ENCODE data around the gene NDUFA13. TPM values are rescaled to one million over a fixed set of nuclear protein-coding genes. Genes with fewer than 3 reads are reported as not detected.

Gene NDUFA13
- total RNA-seq, 2 experiments from 2014 or later = 314 to 363 TPM

DNA sequence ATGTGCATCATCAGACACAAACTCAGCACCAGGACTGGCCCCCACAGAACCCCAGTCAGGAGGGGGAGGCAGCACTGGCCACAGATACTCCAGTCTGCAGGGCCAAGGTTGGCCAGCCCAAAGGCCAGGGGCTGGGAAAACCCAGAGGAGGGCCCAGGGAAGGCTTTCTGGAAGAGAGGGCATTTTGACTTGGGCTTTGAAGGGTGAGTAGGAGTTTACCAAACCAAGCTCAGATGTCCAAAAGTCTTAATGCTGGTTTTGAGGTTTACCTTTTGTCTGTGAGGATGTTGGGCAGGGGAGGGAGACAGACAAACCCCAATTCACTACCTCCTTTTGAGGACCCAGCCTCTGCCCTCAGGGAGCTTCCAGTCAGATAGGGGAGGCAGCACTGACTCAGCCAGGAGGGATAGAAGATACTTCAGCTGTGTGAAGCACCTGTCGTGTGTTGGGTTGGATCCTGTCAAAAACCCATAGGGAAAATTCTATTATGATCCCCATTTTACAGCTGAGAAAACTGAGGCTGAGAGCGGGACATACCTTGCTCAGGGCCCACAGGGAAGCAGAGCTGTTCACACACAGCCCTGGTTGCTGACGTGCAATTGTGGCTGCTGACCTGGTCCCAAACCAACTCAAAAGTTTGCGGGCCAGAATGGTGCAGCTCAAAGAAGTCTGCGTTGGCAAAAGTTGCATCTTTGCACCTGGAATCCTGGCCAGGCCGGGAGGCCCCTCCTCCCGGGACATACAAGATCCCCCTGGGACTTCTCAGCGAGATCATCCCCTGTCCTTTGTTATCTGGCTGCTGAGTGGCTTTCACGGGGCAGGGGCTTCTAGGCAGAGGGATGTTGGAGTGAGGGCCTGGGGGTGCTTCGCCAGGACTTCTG lies 35.2 kb downstream of the NDUFA13 start:
- H3K4me1 Mint-ChIP-seq = peaks cover 3% of the 10 kb centered on the region
- H3K27ac Mint-ChIP-seq = peak overlapping the region; percentile 62
- no peaks in the 10 kb centered on the region for H3K9me3 Mint-ChIP-seq
- ChIA-PET POLR2A (no interaction called here), CTCF (interaction anchor here (0.5 to 2.0 kb wide), 9 partner anchors 10 to 99 kb away, joined by 3 to 12 read pairs (median 5); partner anchors contain the start of gene GMIP)
- H3K4me3 Mint-ChIP-seq = no peak overlapping the region
- peaks cover 3% of the 10 kb centered on the region for H3K27me3 Mint-ChIP-seq
- H3K36me3 Mint-ChIP-seq (ENCODE audit: low read depth) = no peaks in the 10 kb centered on the region
- no peak for DNase-seq

DNA sequence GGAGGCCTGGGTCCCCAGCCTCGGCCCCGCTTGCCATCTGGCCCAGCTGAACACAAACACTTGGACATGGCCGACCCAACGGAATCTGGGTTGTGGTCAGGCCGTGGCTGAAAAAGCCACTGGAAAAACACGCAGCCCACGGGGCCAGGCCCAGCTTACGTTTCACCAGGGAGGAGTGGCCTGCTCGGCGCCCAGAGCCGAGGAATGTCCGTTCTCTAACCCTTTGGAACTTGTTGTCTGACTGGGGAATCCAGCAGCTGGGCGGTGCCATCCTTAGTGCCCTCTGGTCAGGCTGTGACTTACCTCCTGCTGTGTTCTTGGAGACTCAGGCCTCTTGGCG lies 35.8 kb downstream of the NDUFA13 start:
- H3K27me3 Mint-ChIP-seq = peaks cover 3% of the 10 kb centered on the region
- no peak for DNase-seq
- no peak overlapping the region for H3K27ac Mint-ChIP-seq
- H3K4me3 Mint-ChIP-seq = no peak overlapping the region
- CTCF ChIA-PET = interaction anchor here (0.7 to 2.0 kb wide), 8 partner anchors 20 to 99 kb away, joined by 3 to 12 read pairs (median 4); partner anchors contain the start of gene GMIP
- peaks cover 3% of the 10 kb centered on the region for H3K4me1 Mint-ChIP-seq
- H3K36me3 Mint-ChIP-seq (ENCODE audit: low read depth) = no peaks in the 10 kb centered on the region
- no peaks in the 10 kb centered on the region for H3K9me3 Mint-ChIP-seq
- POLR2A ChIA-PET = no interaction called here

DNA sequence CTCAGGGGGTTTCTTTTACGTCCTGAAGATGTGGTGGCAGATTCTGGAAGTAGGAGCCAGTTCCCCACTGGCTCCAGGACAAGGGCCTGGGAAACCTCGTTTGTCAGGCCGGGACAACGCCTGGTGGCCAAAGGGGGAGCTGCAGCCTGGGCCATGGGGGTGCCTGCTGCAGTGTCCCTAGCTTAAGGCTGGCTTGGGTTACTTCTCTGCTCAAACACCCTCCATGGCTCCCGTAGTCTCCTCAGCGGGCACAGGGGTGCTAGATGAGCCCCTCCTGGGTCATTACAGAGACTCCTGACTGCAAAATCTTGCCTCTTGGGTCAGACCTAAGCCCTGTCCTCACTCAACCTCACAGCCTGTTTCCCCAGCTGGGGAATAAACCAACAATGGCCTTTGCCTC lies 36.8 kb downstream of the NDUFA13 start:
- Mint-ChIP-seq H3K4me1 (peaks cover 3% of the 10 kb centered on the region), H3K36me3 (ENCODE audit: low read depth) (no peaks in the 10 kb centered on the region), H3K27ac (no peak overlapping the region), H3K27me3 (peaks cover 3% of the 10 kb centered on the region), H3K4me3 (no peak overlapping the region), H3K9me3 (no peaks in the 10 kb centered on the region)
- no peak for DNase-seq
- CTCF ChIA-PET = interaction anchor here (0.6 to 4.6 kb wide), 11 partner anchors 10 to 402 kb away, joined by 3 to 19 read pairs (median 3); no protein-coding TSS in a partner anchor
- POLR2A ChIA-PET = interaction anchor here (0.6 kb wide), 1 partner anchor 54 kb away, joined by 4 read pairs; no protein-coding TSS in a partner anchor

DNA sequence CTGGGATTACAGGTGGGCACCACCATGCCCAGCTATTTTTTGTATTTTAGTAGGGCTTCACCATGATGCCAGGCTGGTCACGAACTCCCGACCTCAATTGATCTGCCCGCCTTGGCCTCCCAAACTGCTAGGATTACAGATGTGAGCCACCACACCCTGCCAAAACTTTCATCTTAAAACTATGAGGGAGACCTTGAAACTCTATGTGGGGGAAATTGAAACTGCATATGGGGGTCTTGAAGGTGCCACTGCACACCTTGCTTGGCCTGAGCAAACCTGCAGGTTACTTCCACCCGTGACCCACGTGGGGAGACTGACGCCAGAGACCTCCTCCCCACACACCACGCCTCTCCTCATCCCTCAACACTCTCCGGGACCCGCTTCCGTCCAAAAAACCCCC lies 37.6 kb downstream of the NDUFA13 start:
- Mint-ChIP-seq H3K27ac (no peak overlapping the region), H3K36me3 (ENCODE audit: low read depth) (peaks cover 4% of the 10 kb centered on the region), H3K27me3 (peaks cover 3% of the 10 kb centered on the region), H3K4me1 (peaks cover 4% of the 10 kb centered on the region), H3K9me3 (no peaks in the 10 kb centered on the region), H3K4me3 (no peak overlapping the region)
- POLR2A ChIA-PET = no interaction called here
- CTCF ChIA-PET = interaction anchor here (0.8 to 4.6 kb wide), 17 partner anchors 8 to 235 kb away, joined by 3 to 19 read pairs (median 4); partner anchors contain the start of gene NDUFA13
- DNase-seq = no peak

DNA sequence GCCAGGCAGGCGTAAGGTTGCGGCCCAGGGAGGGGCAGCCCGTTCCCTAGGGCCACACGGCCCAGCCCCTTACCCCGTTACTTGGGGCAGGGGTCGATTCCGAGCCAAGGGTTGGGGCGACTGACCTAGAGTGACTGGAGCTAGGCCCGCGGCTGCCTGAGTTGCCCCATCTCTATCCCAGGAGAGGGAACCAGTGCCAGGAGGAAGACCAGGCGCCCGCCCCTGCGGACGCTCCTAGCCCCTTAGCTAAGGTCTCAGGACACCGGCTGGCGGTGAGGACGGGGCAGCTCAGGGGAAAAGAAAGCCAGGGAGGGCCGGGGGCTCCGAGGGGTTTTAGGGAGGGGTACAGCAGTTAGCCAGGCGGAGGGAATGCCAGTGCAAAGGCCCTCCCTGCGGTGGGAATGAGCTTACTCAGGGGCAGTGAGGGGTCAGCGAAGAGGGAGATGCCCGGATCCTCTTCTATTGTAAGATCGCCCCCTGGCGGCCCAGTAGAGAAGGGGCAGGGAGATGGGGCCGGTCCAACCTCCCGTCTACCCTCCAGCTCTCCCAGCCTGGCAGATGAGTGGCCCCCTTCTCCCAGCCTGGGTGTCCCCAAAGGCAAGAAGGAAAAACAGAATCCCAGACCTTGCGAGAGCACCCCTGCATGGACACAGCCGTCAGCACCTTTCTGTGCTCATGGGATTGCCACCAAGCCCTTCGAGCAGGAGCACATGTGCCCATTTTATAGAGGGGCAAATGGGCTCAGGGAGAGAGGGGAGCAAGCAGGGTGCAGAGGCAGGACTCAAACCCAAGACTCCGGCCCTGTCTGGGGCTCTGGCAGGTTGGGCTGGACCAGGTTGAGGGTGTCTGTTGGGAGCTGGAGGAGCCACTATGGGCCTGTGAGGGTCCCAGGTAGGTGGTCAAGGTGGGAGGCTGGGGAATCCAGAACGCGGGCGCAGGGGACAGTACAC lies 38.3 kb downstream of the NDUFA13 start:
- Mint-ChIP-seq H3K36me3 (ENCODE audit: low read depth) (peaks cover 11% of the 10 kb centered on the region), H3K27ac (peak overlapping the region; percentile 9), H3K27me3 (no peaks in the 10 kb centered on the region), H3K4me3 (no peak overlapping the region), H3K4me1 (peaks cover 10% of the 10 kb centered on the region), H3K9me3 (no peaks in the 10 kb centered on the region)
- DNase-seq = peak; percentile 60
- POLR2A ChIA-PET = no interaction called here
- CTCF ChIA-PET = interaction anchor here (0.6 to 4.6 kb wide), 22 partner anchors 9 to 589 kb away, joined by 3 to 19 read pairs (median 4); partner anchors contain the start of gene NDUFA13

DNA sequence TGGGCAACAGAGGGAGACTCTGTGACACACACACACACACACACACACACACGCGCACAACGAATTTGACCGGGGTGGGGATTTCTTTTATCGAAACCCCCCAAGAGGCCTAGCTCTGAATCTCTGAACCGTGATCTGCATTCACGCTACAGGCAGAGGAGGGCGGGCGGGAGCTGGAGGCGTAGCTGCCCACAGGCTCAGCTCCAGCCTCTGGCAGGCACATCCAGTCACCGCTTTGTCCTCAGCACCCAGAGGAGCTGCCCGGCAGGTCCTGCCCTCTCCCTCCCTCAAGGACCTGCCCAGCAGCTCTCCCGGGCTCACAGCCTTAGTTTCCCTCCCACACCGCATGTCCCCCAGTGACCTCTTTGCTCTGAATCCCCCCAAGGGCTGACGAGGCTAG lies 42.0 kb downstream of the NDUFA13 start:
- H3K27me3 Mint-ChIP-seq = no peaks in the 10 kb centered on the region
- DNase-seq = no peak
- peaks cover 27% of the 10 kb centered on the region for H3K4me1 Mint-ChIP-seq
- peaks cover 31% of the 10 kb centered on the region for H3K36me3 Mint-ChIP-seq (ENCODE audit: low read depth)
- POLR2A ChIA-PET = interaction anchor here (0.6 kb wide), 1 partner anchor 48 kb away, joined by 3 read pairs; no protein-coding TSS in a partner anchor
- CTCF ChIA-PET = interaction anchor here (1.1 to 1.6 kb wide), 2 partner anchors 10 to 25 kb away, joined by 4 read pairs; no protein-coding TSS in a partner anchor
- no peaks in the 10 kb centered on the region for H3K9me3 Mint-ChIP-seq
- H3K4me3 Mint-ChIP-seq = no peak overlapping the region
- peak overlapping the region; percentile 66 for H3K27ac Mint-ChIP-seq

DNA sequence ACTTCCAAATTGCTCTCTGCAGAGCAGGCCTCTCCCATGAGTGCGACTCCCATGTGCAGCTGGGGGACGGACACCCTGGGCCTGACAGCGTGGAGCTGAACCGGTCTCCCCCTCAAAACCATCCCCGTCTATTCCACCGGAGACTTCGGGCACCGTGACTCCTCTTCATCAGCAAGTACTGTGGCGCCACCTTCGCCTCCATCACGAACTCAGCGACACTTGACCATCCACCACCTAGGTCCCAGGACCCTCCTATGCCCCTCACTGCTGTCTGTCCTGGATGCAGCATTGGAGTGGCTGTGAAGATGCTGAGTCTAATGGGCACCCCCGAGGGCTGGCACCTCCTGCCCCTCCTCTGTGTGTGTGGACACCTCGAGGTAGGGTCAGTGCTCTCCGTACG lies 42.6 kb downstream of the NDUFA13 start:
- Mint-ChIP-seq H3K27ac (peak overlapping the region; percentile 70), H3K36me3 (ENCODE audit: low read depth) (peaks cover 33% of the 10 kb centered on the region), H3K4me3 (no peak overlapping the region), H3K27me3 (no peaks in the 10 kb centered on the region), H3K9me3 (no peaks in the 10 kb centered on the region), H3K4me1 (peaks cover 28% of the 10 kb centered on the region)
- ChIA-PET CTCF (interaction anchor here (1.1 kb wide), 1 partner anchor 26 kb away, joined by 4 read pairs; no protein-coding TSS in a partner anchor), POLR2A (interaction anchor here (0.6 kb wide), 1 partner anchor 47 kb away, joined by 3 read pairs; no protein-coding TSS in a partner anchor)
- no peak for DNase-seq

DNA sequence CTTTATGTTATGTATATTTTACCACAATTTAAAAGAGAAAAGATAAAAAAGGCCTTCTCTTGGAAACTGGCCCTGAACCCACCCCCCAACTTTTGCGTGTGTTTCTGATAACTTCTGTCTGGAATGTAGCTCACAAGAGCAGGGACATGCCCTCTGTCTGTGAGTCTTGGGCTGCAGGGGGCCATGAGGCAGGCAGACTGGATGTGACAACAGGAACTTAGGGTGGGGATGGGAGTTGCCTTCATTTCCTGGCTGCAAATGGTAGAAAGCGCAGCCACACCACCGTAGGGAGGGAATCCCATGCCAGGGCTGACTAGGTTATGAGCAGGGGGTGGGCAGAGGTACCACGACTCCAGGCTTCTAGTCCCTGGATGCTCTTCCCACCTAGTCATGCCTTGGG lies 43.9 kb downstream of the NDUFA13 start:
- CTCF ChIA-PET = interaction anchor here (1.0 to 2.3 kb wide), 3 partner anchors 9 to 84 kb away, joined by 3 to 6 read pairs (median 6); partner anchors contain the start of gene GMIP
- H3K9me3 Mint-ChIP-seq = peaks cover under 1% of the 10 kb centered on the region
- no peaks in the 10 kb centered on the region for H3K27me3 Mint-ChIP-seq
- H3K36me3 Mint-ChIP-seq (ENCODE audit: low read depth) = peaks cover 46% of the 10 kb centered on the region
- peaks cover 25% of the 10 kb centered on the region for H3K4me1 Mint-ChIP-seq
- POLR2A ChIA-PET = no interaction called here
- H3K27ac Mint-ChIP-seq = peak overlapping the region; percentile 88
- peak; percentile 18 for DNase-seq
- no peak overlapping the region for H3K4me3 Mint-ChIP-seq

DNA sequence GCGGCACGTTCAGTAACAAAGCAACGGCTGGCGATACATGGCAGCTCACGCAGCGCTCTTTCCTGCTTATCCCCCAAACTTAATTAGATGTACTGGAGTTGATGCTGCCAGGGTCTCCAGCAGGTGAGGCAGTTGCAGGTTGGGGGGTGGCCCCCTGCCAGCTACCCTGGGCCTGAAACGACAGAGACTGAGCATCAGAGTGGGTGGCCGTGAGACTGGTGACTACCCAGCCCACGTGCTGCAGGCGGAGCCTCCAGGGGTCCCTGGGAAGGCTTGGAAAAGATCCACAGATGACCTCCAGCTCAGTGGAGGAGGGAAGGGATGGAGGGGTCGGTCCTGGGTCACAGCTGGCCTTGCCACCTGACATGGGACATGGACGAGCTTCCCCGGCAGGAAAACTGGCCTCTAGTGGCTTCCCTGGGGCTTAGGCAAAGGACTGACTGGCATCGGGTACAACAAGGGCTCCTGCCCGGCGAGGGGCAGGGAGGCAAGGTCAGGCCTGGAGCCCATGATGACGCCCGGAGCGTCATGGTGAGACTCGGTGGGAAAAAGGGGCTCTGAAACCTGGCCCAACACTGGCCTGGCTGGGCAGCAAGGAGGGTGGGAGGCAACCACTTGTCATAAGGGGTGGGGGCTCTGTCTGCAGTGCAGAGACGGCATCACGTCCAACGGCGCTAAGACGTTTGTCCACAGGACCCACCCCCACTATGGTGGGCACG lies 46.1 kb downstream of the NDUFA13 start:
- peaks cover 58% of the 10 kb centered on the region for H3K36me3 Mint-ChIP-seq (ENCODE audit: low read depth)
- no peak overlapping the region for H3K4me3 Mint-ChIP-seq
- no peaks in the 10 kb centered on the region for H3K27me3 Mint-ChIP-seq
- ChIA-PET POLR2A (no interaction called here), CTCF (interaction anchor here (0.5 to 2.3 kb wide), 5 partner anchors 26 to 130 kb away, joined by 3 to 6 read pairs (median 3); partner anchors contain the start of gene GMIP)
- peak overlapping the region; percentile 68 for H3K27ac Mint-ChIP-seq
- DNase-seq = no peak
- peaks cover 5% of the 10 kb centered on the region for H3K9me3 Mint-ChIP-seq
- peaks cover 25% of the 10 kb centered on the region for H3K4me1 Mint-ChIP-seq

DNA sequence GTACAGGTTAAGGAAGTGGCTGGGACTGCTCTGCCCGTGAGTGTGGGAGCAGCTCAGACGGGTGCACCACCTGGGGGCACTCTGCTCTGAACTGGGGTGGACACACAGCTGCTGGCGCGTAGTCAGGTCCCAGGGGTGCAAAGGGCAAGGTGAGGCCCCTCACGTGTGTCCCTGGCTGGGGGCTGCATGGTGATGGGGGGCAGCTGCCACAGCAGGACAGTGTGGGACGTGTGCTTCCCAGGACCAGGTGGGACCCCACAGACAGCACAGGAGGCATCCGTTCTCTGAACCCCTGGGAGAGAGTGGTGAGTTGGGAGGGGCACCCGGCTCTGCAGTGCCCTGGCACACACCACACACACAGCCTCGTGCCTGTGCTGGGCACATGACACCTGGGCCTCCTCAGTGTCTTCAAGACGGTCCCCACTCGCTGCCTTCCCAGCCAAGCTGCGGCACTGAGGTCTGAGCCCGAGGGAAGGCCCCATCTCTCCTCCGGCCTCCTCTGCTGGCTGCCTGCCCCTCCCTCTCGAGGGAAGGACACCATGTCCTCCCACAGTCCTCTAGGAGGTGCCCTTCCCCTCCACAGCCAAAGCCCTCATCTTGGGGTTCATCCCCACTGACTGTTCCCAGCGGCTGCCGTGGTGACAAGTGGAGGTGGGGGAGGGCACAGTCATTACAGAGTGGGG lies 46.8 kb downstream of the NDUFA13 start:
- Mint-ChIP-seq H3K4me3 (no peak overlapping the region), H3K27ac (peak overlapping the region; percentile 68), H3K9me3 (peaks cover 5% of the 10 kb centered on the region), H3K27me3 (no peaks in the 10 kb centered on the region), H3K36me3 (ENCODE audit: low read depth) (peaks cover 62% of the 10 kb centered on the region), H3K4me1 (peaks cover 25% of the 10 kb centered on the region)
- DNase-seq = peak; percentile 43
- POLR2A ChIA-PET = no interaction called here
- CTCF ChIA-PET = interaction anchor here (0.6 to 1.0 kb wide), 3 partner anchors 17 to 30 kb away, joined by 3 read pairs; no protein-coding TSS in a partner anchor

DNA sequence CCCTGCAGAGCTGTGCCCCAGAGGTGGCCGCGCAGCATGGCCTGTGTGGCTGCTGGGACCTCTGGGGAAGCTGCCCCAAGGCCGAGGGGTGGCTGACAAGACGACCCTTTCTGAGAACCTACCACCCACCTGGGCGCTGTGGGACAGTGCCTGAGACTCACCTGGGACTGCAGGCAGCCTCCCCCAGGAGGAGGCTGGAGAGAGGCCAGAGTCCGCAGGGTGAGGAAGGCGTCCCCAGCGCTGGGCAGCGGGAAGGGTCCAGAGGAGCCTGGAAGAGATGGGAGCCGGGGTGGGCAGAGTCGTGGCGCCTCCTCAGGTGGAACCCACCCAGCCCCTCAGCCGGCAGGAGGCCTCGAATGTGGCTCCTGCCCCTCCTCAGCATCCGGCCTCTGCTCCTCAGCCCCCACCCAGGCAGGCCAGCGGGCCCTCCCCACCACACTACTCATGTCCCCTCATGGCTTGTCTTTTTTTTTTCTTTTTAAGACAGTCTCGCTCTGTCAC lies 47.4 kb downstream of the NDUFA13 start:
- Mint-ChIP-seq H3K27ac (no peak overlapping the region), H3K9me3 (peaks cover 5% of the 10 kb centered on the region), H3K27me3 (no peaks in the 10 kb centered on the region), H3K4me1 (peaks cover 25% of the 10 kb centered on the region), H3K4me3 (no peak overlapping the region), H3K36me3 (ENCODE audit: low read depth) (peaks cover 62% of the 10 kb centered on the region)
- CTCF ChIA-PET = interaction anchor here (0.6 to 1.0 kb wide), 2 partner anchors 16 to 31 kb away, joined by 3 read pairs; no protein-coding TSS in a partner anchor
- POLR2A ChIA-PET = no interaction called here
- no peak for DNase-seq

Measured in activated CD4-positive, alpha-beta T cell treated with anti-CD3 and anti-CD28 coated beads, Interleukin-2, amount 10 ng/mL, durations not matched to agents 7 days and 5 days (primary cell).